HCEC 1CT (cell line): ENCODE measurements around the gene TRIM21.
"Not testable (repeated sequence)": the region's sequence is repeated elsewhere in the genome, so short reads cannot be mapped to it uniquely, and the experiment has no call there.

Source experiments
- DNase-seq: peaks from one replicate; pipeline ENCODE4 v3.0.0-alpha.2; 2017

The TRIM21 gene

GRCh38 chr11:4393209-4393857, at the start of gene TRIM21:
TRIM21 (minus strand) TSS chr11:4393702; CDS start chr11:4390409, 3,293 bp downstream.
- peak; percentile 84 for DNase-seq

DNA sequence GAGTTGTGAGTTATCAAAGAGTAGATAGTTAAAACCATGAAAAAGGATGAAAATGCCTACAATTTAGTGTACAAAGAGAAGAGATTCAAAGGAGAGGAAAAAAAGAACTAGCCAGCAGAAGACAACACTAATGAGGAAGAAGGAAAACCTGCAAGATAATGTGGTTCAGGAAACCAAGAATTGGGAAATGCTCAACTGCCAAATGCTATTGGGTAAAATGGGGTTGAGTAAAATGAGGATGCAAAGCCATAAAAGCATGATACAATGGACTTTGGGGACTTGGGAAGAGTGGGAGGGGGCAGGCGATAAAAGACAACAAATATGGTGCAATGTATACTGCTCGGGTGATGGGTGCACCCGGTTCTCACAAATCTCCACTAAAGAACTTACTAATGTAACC, 48.0 kb upstream of the TRIM21 start:
- no peak for DNase-seq

- no peak for DNase-seq
Measured at GRCh38 chr11:4436411-4436810, 42.9 kb upstream of the TRIM21 start.

GRCh38 chr11:4433856-4434255, 40.4 kb upstream of the TRIM21 start:
- no peak for DNase-seq

DNA sequence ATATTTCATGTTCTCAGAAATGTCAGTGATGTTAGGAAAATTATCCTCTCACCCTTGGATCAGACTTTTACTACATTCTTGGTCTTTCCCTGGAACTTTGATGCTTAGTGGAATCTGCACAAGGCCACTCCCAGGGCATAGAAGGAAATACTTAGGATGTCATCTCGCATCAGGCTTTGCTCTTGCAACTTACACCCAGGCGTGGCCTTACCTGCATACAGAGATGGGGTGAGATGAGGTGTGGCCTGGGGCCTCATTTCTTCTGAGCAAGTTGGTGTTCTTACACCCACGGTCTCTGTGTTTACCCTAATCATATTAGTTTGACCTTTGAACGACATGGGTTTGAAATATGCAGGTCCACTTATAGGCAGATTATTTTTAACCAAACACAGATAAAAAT, 36.5 kb upstream of the TRIM21 start:
- no peak for DNase-seq

GRCh38 chr11:4418403-4418802, 24.9 kb upstream of the TRIM21 start:
- no peak for DNase-seq

DNA sequence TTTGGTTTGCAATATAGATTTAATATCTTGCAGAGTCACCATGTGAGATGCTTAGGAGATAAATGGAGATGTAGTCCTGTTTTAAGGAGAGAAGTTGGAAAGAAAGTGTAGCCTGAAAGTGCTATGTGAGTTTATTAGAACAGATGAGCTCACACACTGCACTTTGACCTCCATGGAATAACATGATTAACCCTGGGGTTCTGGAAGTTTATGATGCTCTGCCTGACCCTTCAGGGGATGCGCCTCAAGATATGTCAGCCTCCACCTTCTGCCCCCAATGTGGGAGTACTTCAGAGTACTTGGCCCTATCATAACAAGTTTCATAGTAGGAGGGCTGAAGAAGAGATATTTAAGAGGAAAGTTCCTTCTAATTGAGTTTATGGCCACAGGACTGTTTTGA, 23.3 kb upstream of the TRIM21 start:
- DNase-seq = no peak

GRCh38 chr11:4416306-4416705, 22.8 kb upstream of the TRIM21 start:
- DNase-seq = no peak

DNA sequence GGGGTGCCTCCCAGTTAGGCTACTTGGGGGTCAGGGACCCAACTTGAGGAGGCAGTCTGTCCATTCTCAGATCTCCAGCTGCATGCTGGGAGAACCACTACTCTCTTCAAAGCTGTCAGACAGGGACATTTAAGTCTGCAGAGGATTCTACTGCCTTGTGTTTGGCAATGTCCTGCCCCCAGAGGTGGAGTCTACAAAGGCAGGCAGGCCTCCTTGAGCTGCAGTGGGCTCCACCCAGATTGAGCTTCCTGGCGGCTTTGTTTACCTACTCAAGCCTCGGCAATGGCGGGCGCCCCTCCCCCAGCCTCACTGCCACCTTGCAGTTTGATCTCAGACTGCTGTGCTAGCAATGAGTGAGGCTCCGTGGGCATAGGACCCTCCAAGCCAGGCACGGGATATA, 12.7 kb upstream of the TRIM21 start:
- not testable (repeated sequence) for DNase-seq

- DNase-seq = no peak
Measured at GRCh38 chr11:4393858-4394223, 339 bp upstream of the TRIM21 start.

DNA sequence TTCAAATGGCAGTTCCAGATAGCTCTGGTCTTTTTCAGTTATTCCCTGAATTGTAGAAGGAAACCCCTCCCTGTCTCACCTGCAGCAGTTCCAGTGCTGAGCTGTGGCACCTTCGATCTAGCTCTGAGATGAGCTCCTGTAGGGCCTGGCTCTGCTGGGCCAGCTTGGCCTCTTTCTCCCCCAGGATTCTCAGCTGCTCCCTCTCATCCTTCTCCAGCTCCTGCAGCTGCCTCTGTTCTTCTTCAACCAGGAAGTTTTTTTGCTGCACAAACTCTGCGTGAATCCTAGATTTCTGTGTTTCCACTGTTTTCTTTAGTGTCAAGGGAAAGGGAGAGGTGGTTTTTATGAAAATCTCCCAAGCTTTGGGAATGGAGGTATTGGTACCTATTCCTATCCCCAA, 5.3 kb downstream of the TRIM21 start:
- DNase-seq = no peak

DNA sequence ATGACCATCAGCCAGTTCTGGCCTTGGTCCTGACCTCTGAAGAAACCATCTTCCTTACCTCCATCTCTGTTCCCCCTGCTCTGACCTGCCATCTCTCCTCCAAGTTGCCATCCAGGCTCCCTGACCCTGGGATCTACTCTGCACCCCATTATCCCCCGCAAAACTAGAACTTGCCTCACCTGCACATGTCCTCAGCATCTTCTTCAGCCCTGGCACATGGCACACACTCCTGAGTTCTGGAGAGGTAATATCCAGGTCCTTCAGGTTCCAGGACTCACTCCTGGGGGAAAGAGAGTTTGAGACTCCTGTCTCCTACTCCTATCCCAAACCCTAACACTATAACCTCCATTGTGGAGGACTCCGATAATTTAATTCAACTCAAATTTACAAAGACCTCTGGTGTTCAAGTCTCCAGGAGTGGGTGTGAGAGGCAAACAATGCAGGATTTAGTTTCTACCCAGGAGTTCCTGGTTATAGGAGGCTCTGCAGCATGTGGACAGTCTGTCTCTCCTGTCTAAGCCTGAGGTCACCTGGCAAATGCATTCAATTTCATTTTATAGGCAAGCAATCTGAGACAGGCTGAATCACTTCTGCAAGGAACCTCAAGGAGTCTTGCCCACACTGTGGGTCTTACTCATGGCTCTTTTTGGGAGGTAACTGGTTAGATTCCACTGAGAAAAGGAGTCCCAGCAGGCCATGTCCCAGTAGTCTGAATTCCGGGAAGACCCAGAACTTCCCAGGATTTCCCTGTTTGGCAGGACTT, 7.3 kb downstream of the TRIM21 start:
- no peak for DNase-seq

DNA sequence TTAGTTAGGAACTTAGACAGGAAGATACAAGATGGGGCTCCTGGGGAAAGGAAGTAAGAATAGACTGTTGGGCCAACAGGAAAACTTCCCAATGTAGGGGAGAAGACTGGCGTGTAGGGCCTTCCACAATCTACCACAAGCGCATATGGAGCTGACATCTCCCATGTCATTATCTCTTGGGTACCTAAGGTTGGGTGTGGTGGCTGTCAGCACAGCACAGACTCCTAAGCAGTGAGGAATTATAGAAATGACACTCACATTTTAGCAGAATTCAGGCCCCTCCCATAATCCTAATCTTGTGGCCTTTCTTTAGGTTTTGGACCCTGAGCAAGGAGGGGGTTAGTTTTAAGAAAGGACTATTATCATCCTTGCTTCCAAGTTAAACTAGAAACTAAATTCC, 11.6 kb downstream of the TRIM21 start:
- no peak for DNase-seq

- DNase-seq = no peak
Measured at GRCh38 chr11:4375431-4376140, 17.9 kb downstream of the TRIM21 start.

DNA sequence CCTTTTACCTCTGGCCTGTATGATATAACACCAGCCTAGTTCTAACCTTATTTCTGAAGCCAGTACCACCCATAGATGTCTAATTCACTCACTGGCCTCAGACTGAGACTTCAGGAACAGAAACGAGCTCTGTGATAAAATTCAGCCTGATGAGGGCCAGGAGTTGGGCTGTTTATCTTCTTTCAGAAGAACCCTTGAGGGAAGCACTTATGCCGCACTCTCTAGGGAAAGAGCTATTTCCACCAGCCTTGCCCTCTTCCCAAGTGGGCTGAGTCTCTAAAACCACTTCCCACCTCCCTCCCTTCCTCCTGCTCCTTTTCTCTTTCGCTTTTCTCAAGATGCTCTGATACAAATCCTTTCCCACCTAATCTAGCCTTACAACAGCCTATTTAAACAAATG, 23.3 kb downstream of the TRIM21 start:
- no peak for DNase-seq

GRCh38 chr11:4368286-4368685, 25.2 kb downstream of the TRIM21 start, which contains the start of gene OR52B4:
OR52B4 (minus strand) TSS chr11:4368386; CDS start chr11:4368295, 91 bp downstream.
- DNase-seq = no peak

DNA sequence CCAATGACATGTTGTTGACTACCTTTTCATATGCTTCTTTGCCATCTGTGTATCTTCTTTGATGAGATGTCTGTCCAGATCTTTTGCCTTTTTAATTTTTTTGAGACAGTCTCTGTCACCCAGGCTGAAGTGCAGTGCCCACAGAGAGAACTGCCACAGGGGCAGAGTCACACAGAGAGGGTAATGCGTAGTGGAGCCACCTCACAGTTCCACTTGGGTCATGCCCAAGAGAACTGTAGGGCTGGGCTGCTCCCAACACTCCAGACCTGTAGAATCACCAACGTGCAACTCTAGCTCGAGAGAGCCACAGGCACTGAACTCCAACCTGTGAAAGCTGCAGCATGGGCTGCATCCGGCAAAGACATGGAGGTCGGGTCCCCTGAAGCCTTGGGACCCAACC, 45.4 kb downstream of the TRIM21 start:
- not testable (repeated sequence) for DNase-seq

DNA sequence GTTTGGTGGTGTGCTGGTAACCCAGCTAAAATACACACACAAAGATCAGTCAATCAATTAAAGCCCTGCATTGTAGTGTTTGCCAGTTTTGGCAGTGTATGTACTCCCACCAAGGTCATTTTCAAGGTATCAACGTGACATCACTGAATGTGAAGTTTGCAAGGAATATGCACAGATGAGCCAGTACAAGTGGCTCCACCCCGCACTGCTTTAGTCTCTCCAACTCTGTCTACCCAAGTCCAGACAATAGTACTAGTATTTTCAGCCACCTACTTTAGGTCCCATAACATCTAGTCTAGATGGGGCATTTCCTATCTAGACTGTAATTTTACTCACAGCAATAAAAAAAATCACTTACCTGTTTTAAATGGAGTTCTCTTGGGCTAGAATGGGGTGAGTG, 48.1 kb downstream of the TRIM21 start:
- DNase-seq = not testable (repeated sequence)
